Activated T-cell treated with anti-CD3 and anti-CD28 coated beads, Interleukin-2, amount 50 U/mL, for 1 hour (primary cell): Measurements from ENCODE around the gene DNAJC5G.
"Not testable (repeated sequence)": the region's sequence is repeated elsewhere in the genome, so short reads cannot be mapped to it uniquely, and the experiment has no call there.

Source experiments
- DNase-seq: peaks from one replicate; pipeline ENCODE4 v3.0.0-alpha.2; 2020

The DNAJC5G gene

DNA sequence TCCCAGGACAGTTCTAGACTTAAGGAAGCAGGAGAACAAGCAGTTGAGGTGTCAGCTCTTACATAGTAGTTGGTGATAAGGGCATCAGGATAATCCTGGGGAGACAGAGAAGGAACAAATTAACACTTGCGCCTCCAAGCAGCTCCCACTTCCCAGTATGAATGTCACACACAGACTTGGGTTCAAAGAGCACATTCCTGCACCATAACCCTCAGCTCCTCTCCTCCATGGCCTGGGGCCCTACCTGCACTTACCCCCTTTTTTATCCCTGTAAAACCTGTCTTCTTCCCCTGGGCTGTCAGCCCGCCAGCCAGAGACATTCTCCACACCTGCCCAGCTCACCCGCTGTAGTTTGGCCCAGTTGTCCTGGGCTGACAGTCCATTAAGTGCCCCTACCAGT, 36.9 kb downstream of the DNAJC5G start:
- no peak for DNase-seq

DNA sequence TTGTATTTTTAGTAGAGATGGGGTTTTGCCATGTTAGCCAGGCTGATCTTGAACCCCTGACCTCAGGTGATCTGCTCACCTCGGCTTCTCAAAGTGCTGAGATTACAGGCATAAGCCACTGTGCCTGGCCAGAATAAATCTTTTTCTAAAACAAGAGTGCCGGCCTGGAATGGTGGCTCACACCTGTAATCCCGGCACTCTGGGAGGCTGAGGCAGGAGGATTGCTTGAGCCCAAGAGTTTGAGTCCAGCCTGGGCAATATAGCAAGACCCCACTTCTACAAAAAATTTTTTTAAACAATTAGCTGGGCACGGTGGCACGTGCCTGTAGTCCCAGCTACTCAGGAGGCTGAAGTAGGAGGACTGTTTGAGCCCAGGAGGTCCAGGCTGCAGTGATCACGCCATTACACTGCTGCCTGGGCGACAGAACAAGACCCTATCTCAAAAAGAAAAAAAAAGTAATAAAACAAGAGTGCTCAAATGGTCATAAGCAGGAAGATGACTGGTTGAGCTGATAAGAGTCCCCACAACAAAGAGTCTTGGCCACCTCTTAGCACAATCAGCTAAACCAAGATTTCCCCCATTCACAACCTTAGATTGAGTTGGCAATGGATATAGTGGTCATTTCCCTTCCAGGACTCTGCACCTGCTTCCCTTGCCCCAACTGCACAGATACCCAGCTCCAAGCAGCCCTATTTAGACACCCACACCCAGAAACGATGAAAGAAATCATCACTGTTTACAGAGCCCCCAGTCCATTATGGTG, 38.8 kb downstream of the DNAJC5G start:
- no peak for DNase-seq

DNA sequence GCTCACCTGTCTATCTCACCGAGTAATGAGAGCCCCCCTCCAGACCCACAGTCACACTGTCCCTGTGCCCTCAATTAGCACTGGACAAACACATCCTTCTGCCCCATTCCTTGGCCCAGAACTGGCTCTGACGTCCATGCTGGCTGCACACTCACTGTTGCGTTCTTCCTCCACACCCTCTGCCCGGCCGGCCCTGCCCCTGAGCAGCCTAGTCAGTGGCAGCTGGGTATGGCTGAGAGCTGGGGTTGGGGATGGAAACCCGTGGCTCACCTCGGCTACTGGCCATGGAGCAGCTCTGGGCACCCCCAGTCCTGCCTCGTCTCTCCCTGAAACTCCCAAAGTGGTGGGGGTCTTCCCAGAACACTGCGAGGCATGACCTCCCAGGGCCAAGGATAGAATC, 39.5 kb downstream of the DNAJC5G start:
- DNase-seq: no peak

DNA sequence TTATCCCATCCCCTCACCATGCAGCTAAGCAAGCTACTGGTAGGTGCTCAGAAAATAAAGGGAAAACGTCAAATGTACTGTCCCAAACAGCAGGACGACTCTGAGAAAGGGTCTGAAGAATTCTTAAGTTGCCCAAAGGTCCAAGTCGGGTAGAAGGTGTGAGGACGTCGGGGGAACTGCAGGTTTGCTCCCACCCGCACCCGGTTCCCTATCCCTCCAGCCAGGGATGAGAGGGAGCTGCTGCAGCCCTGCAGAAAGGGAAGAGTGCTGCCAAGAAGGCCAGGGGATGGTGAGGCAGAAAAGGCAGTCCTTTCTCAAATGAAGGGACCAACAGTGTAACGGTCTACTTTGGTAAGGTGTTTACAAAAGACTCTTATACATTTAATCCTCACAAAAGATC, 39.9 kb downstream of the DNAJC5G start:
- no peak for DNase-seq

DNA sequence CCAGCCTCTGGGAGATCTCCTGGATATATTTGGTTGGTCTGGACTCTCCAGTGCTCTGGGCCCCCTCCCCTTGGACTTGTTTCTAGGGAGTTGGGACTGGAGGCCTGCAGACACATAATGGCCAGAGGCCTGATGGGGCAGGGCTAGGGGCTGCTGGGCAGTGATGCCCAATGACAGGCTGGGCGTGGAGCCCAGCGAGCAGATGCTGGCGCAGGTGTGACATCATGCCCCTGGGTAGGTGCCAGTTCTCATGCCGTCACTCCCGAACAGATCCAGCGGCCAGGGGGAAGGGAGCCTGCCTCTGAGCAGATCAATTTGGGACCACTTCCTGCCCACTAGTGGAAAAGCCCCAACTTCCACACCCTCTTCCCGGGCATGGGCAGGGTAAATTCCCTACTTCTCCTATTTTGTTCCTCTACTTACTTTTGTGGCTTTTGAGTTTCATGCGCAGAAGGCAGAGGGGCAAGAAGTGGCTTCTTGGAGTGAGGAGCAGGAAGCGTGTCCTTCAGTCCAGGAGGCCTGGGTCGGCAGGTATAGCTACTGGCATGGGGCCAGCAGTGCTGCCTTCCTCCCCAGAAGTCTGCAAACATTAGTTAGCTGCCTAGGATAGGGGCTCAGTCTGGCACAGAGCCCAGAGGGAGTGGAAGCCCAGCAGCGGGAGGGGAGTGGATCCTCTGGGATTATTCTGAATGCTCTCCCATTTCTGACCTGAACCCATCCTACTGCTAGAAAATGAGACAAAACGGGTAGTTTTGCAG, 41.6 kb downstream of the DNAJC5G start:
- DNase-seq: no peak

DNA sequence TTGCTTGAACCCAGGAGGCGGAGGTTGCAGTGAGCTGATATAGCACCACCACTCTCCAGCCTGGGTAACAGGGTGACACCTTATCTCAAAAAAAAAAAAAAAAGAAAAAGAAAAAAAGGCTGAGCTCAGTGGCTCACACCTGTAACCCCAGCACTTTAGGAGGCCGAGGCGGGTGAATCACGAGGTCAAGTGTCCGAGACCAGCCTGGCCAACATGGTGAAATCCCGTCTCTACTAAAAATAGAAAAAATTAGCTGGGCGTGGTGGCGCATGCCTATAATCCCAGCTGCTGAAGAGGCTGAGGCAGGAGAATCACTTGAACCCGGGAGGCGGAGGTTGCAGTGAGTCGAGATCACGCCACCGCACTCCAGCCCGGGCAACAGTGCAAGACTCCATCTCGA, 44.6 kb downstream of the DNAJC5G start:
- DNase-seq: not testable (repeated sequence)

DNA sequence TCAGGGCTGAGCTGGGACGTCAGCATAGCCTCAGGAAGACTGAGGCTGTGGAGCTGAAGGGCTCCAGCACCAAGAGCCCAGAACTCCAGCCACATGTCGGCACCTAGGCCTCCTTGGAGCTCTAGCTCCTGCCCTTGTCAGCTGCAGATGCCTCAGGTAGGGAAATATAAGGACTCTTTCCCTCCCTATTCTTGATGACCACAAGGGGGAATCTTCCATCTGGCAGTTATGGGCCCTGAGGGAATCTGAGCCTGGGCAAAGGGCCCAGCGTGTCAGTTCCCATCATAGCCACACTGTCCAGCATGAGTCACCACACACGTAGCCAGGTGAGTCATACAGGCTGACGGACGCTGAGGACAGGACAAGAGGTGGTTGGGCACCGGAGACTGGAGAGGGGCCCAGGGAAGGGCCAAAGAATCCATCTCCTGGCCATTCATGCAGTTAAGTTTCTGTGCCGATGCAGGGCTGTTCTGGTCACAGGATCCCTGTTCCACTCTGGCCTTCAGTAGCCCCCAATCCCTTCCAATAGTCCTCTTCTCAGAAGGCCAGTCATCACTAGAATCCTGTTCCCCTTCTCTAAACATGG, 45.8 kb downstream of the DNAJC5G start:
- no peak for DNase-seq

DNA sequence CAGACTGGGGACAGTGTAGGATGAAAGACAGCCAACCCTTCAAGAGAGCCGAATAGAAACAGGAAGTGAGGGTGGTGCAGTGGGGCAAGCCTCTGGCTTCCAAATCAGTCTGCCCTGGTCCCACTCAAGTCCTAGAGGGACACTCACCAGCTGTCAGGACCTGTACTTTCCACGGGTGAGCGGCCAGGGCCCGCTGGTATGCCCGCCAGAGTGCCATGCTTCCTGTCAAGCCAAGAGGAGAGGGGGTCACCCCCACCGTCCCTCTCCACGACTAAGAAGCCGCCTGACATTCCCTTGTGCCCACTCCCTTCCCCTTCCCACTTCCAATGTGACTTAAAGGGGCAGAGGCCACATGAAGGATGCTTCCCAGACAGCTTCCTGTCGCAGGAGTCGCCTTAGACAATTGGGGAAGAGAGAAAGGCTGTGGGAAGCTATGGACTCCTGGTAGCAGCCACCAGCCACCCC, 47.1 kb downstream of the DNAJC5G start:
- DNase-seq: peak; percentile 37

DNA sequence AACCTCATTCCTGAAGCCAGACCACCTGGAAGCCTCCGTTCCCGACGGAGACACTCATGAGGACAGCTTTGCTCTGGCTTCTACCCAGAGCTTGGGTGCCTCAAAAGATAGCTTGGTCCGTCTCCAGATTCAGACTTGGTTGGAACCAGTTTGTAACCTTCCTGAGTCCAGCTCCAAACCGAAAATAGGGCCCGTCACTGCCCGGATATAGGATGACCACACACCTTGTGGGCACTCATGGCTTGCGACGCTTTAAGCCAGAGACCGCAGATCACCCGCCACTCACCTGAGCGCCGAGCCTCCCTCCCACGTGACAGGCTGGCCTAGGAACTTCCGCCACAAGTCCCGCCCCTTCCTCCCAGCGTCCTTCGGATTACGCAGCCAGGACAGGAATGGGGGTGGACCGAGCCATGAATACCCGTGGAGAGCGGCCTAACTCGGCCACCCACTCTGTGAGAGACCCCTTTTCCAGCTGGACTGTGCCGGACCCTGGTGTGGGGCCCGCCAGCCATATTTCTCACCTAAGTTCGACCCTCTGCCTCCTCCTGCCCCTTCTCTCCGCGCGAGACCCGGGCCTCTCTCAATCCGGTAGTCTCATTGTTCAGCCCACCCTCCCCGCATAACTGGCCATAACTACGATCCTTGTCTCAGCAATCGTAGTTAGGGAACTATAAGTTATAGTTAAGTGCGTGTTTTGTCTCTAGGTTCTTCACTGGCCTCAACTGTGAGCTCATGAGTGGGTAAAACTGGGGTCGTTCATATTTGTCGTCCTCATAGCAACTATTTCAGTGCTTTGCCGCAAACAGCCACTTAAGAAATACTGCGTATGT, 47.7 kb downstream of the DNAJC5G start, which contains the start of gene MPV17:
Gene MPV17 (minus strand): TSS at position 332 of the 830 bp plus-strand sequence. CDS start 580 bp downstream, outside the sequence.
- DNase-seq: peak; percentile 85

DNA sequence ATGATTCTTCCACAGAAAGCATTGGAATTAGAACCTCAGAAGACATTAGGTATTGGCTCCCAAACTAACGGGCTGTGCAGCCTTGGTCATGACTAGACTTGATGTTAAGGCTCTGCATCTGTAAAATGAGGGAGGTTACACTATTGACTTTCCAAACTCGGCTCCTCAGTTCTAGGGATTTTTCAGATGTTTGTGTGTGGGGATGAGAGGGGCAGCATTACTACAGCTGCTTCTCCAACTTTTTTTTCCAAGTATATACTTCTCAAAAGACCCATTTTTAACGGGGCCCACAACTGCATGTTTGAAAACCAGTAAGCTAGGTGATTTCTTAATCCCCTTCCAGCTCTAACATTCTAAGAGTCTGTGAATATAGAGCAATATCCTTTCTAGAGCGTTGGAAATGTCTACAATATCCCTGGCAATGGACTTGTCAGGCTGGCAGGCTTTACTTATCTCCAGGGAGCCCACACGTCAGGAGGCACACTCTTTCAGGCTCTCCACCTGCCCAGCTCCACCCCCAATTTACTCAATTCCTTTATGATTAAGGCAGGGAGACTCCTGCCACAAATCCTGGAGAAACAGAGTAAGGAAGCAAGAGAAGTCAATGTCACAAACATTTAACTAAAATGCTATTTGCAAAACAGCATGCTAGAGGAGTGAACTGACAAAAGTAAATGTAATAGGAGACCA, 48.5 kb downstream of the DNAJC5G start:
- no peak for DNase-seq

DNA sequence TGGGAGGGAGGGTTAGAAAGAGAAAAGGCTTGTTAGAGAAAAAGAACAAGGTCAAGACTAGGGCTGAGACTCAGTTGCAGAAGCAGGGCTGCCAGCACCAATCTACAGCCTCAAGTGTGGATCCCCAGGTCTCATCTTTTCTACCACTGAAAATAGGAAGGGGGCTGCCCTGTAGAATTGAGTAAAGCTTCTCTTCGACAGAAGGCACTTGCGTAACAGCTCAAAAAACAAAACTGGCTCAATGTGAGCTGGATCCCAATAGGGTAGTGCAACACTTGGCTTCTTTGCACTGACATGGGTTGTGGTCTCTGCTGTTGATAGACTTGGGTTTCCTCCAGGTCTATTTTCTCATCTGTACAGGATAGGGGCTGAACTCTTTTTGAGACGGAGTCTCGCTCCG, 49.5 kb downstream of the DNAJC5G start:
- no peak for DNase-seq
